ENCODE data around the gene CWC22. TPM values are rescaled to one million over a fixed set of nuclear protein-coding genes. Genes with fewer than 3 reads are reported as not detected.

Gene CWC22
- total RNA-seq, 4 donors from 2014 or later = 20.3 to 27.9 (median 25.5) TPM

DNA sequence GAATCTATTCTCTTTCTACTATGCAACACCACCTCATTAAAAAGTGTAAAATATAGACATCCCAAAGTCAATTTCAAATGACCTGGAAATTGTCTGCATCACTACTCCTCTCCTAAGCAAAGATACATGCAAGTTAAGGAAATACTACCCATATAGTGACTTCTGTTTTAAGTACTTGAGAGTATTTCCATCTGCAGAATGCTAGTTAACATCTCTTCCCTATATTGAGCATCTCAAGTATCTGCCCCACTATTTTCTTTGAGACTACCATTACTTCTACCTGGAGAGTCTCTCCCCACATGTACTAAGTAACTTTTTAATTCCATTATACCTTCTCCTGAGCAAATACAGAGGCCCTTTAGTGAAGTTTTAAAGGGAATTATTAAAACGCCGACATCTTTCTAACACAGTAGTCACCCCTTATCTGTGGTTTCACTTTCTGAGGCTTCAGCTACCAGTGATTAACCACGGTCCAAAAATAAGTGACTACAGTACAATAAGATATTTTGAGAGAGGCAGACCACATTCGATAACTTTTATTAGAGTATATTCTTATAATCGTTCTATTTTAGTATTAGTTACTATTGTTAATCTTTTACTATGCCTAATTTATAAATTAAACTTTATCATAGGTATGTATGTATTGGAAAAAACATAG lies 21.8 kb downstream of the CWC22 start:
- peaks cover 18 to 83% (median 59%) of the 10 kb centered on the region in 4 donors for H3K36me3 ChIP-seq

DNA sequence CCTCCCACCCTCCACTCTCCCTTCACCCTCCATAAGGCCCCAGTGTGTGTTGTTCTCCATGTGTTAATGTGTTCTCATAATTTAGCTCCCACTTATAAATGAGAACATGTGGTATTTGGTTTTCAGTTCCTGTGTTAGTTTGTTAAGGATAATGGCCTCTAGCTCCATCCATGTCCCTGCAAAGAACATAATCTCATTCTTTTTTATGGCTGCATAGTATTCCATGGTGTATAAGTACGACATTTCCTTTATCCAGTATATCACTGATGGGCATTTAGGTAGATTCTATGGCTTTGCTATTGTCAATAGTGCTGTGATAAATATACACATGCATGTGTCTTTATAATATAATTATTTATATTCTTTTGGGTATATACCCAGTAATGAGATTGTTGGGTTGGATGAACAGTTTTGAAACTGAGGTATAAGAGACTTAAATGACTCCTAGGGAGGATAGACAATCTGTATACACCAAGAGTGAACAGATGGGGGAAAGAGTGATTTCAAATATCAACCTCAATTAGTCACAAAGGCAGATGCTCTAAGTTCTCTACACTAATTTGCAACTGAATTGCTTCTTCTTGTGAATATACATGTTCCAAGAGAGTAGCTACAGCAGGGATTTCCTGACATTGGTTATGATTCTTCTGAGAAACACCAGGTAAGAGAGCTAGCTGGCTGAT lies 23.7 kb downstream of the CWC22 start:
- no peaks in the 10 kb centered on the region for H3K4me1 ChIP-seq
- H3K36me3 ChIP-seq = peaks cover 16 to 90% (median 63%) of the 10 kb centered on the region in 4 donors
- 96% methylated on average over 1 of the region's 1 CpG for WGBS
- H3K4me3 ChIP-seq = no peak overlapping the region
- intact Hi-C loops (cut with DNase I) = no loop called here
- no peaks in the 10 kb centered on the region for H3K27me3 ChIP-seq
- TF ChIP-seq, protein P1, sequence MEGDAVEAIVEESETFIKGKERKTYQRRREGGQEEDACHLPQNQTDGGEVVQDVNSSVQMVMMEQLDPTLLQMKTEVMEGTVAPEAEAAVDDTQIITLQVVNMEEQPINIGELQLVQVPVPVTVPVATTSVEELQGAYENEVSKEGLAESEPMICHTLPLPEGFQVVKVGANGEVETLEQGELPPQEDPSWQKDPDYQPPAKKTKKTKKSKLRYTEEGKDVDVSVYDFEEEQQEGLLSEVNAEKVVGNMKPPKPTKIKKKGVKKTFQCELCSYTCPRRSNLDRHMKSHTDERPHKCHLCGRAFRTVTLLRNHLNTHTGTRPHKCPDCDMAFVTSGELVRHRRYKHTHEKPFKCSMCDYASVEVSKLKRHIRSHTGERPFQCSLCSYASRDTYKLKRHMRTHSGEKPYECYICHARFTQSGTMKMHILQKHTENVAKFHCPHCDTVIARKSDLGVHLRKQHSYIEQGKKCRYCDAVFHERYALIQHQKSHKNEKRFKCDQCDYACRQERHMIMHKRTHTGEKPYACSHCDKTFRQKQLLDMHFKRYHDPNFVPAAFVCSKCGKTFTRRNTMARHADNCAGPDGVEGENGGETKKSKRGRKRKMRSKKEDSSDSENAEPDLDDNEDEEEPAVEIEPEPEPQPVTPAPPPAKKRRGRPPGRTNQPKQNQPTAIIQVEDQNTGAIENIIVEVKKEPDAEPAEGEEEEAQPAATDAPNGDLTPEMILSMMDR (IDR thresholded peaks at IDR 0.05) = no peak
- no peak for TF ChIP-seq POLR2AphosphoS5 (IDR thresholded peaks at IDR 0.05)
- no peak for TF ChIP-seq EP300 (IDR thresholded peaks at IDR 0.05)
- TF ChIP-seq POLR2A (IDR thresholded peaks at IDR 0.05; ENCODE audit: low read depth) = no peak
- no peaks in the 10 kb centered on the region for H3K9me3 ChIP-seq
- H3K27ac ChIP-seq (replicated peaks in 1 of 4) = no peak overlapping the region
- DNase-seq (ENCODE audit: extremely low spot score) = no peak

More for the DNA sequence above, 21.8 kb downstream of the CWC22 start:
- TF ChIP-seq EP300 (IDR thresholded peaks at IDR 0.05) (no peak), POLR2AphosphoS5 (IDR thresholded peaks at IDR 0.05) (no peak), POLR2A (IDR thresholded peaks at IDR 0.05; ENCODE audit: low read depth) (no peak)
- TF ChIP-seq, protein P1 (IDR thresholded peaks at IDR 0.05) = no peak
- no peak overlapping the region for H3K27ac ChIP-seq (replicated peaks in 1 of 4)
- intact Hi-C loops (cut with DNase I) = no loop called here
- H3K4me3 ChIP-seq = no peak overlapping the region
- no peaks in the 10 kb centered on the region for H3K4me1 ChIP-seq
- H3K9me3 ChIP-seq = no peaks in the 10 kb centered on the region
- WGBS = 94% methylated on average over 5 of the region's 5 CpGs
- no peak for DNase-seq (ENCODE audit: extremely low spot score)
- H3K27me3 ChIP-seq = no peaks in the 10 kb centered on the region

DNA sequence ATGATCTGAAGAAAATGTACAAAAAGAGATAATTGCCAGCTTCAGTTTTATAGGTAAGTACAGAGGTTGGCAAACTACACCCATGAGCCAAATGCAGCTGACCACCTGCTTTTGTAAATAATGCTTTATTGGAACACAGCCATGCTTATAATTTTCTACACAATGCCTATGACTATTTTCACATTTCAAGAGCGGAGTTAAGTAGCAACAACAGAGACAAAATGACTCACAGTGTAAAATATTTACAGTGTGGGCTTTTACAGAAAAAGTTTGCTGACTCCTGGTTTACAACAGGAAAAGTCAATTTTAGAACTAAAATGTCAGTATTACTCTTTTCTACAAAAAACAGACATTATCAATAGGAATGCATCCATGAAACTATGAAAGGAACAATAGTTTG lies 26.0 kb downstream of the CWC22 start:
- no peak for TF ChIP-seq EP300 (IDR thresholded peaks at IDR 0.05)
- no peak for TF ChIP-seq POLR2AphosphoS5 (IDR thresholded peaks at IDR 0.05)
- TF ChIP-seq, protein P1 (IDR thresholded peaks at IDR 0.05) = no peak
- TF ChIP-seq POLR2A (IDR thresholded peaks at IDR 0.05; ENCODE audit: low read depth) = no peak
- Histone ChIP-seq H3K27me3 (no peaks in the 10 kb centered on the region), H3K27ac (replicated peaks in 1 of 4) (no peak overlapping the region), H3K36me3 (peaks cover 8 to 88% (median 59%) of the 10 kb centered on the region in 4 donors), H3K9me3 (no peaks in the 10 kb centered on the region), H3K4me1 (no peaks in the 10 kb centered on the region), H3K4me3 (no peak overlapping the region)
- intact Hi-C loops (cut with DNase I) = no loop called here
- DNase-seq (ENCODE audit: extremely low spot score) = no peak
- WGBS = 87% methylated on average over 1 of the region's 1 CpG

DNA sequence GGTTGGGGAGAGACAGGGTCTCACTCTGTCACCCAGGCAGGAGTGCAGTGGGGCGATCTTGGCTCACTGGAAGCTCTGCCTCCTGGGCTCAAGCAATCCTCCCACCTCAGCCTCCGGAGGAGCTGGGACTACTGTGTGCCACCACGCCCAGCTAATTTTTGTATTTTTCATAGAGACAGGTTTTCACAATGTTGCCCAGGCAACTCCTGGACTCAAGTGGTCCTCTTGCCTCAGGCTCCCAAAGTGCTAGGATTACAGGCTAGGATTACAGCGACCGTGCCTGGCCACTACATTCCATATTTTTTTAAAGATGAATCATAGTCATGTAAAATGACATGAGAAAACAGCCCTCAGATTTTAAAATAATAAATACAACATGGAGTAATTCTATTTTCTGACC lies 32.3 kb downstream of the CWC22 start:
- Histone ChIP-seq H3K27ac (replicated peaks in 1 of 4) (no peak overlapping the region), H3K4me1 (no peaks in the 10 kb centered on the region), H3K27me3 (no peaks in the 10 kb centered on the region), H3K4me3 (no peak overlapping the region), H3K36me3 (peaks cover 16 to 68% (median 44%) of the 10 kb centered on the region in 4 donors), H3K9me3 (no peaks in the 10 kb centered on the region)
- intact Hi-C loops (cut with DNase I) = no loop called here
- no peak for TF ChIP-seq EP300 (IDR thresholded peaks at IDR 0.05)
- TF ChIP-seq POLR2AphosphoS5 (IDR thresholded peaks at IDR 0.05) = no peak
- TF ChIP-seq, protein P1 (IDR thresholded peaks at IDR 0.05) = no peak
- no peak for TF ChIP-seq POLR2A (IDR thresholded peaks at IDR 0.05; ENCODE audit: low read depth)
- no peak for DNase-seq (ENCODE audit: extremely low spot score)
- 94% methylated on average over 5 of the region's 5 CpGs for WGBS

Measured in esophagus muscularis mucosa (tissue), 4 donors.